Neural cell (in vitro differentiated cells): ENCODE data around the gene INPP5A. TPM values are rescaled to one million over a fixed set of nuclear protein-coding genes. Genes with fewer than 3 reads are reported as not detected.

Experiments used
- H2AFZ ChIP-seq: fragments of 200-600, 300-800 bp; sonication (generic), shearing (Covaris generic); 2 replicates; pipeline ENCODE4 v1.6.0; 2014; ENCODE audit warnings: low read depth, mild to moderate bottlenecking, antibody characterized with exemption, low read length, moderate library complexity
- H3F3A ChIP-seq: fragments of 200-600 bp; shearing (Covaris generic); 2 replicates; pipeline ENCODE4 v1.6.1; 2016; ENCODE audit warnings: mild to moderate bottlenecking, moderate library complexity, mixed read lengths, antibody characterized with exemption, low read length; ENCODE audit not compliant: insufficient read depth, poor library complexity, severe bottlenecking
- H3K27ac ChIP-seq: fragments of 200-600, 300-800 bp; sonication (generic), shearing (Covaris generic); 2 replicates; pipeline ENCODE4 v1.5.1; 2014; ENCODE audit warnings: mild to moderate bottlenecking, low read length, moderate library complexity
- H3K27me3 ChIP-seq: fragments of 300-800, 200-600 bp; sonication (generic), shearing (Covaris generic); 2 replicates; pipeline ENCODE4 v1.6.0; 2014; ENCODE audit warnings: mild to moderate bottlenecking, low read depth, low read length, moderate library complexity; ENCODE audit not compliant: insufficient read depth
- H3K36me3 ChIP-seq: fragments of 300-800, 200-600 bp; sonication (generic), shearing (Covaris generic); 2 replicates; pipeline ENCODE4 v1.5.1; 2014; ENCODE audit warnings: mild to moderate bottlenecking, antibody characterized with exemption, low read length, moderate library complexity; ENCODE audit not compliant: insufficient read depth
- H3K4me2 ChIP-seq: fragments of 300-800, 200-600 bp; sonication (generic), shearing (Covaris generic); 2 replicates; pipeline ENCODE4 v1.6.0; 2014; ENCODE audit warnings: mild to moderate bottlenecking, low read length
- H3K4me3 ChIP-seq: fragments of 300-800, 200-600 bp; sonication (generic), shearing (Covaris generic); 2 replicates; pipeline ENCODE4 v1.5.1; 2014; ENCODE audit warnings: mild to moderate bottlenecking, low read length, moderate library complexity
- H3K79me2 ChIP-seq: fragments of 200-600 bp; shearing (Covaris generic); replicated peaks from 2 replicates; pipeline ENCODE4 v1.6.0; 2014; ENCODE audit warnings: mild to moderate bottlenecking, low read length, moderate library complexity; ENCODE audit not compliant: insufficient read depth
- H3K9ac ChIP-seq: fragments of 300-800, 200-600 bp; sonication (generic), shearing (Covaris generic); 2 replicates; pipeline ENCODE4 v1.6.1; 2016; ENCODE audit warnings: mild to moderate bottlenecking, low read length, mixed read lengths
- H3K9me2 ChIP-seq: fragments of 200-600 bp; shearing (Covaris generic); 2 replicates; pipeline ENCODE4 v1.6.1; 2016; ENCODE audit warnings: mild to moderate bottlenecking, low read length, mixed read lengths; ENCODE audit not compliant: insufficient read depth
- H3K9me3 ChIP-seq: fragments of 200-600, 300-800 bp; sonication (generic), shearing (Covaris generic); 2 replicates; pipeline ENCODE4 v1.6.1; 2016; ENCODE audit warnings: mild to moderate bottlenecking, mixed run types, low read length, moderate library complexity, mixed read lengths
- H4K20me1 ChIP-seq: fragments of 200-600 bp; shearing (Covaris generic); 2 replicates; pipeline ENCODE4 v1.6.1; 2016; ENCODE audit warnings: mild to moderate bottlenecking, mixed run types; ENCODE audit not compliant: insufficient read depth
- CTCF ChIP-seq: fragments of 450-650 bp; IDR thresholded peaks from 2 replicates; pipeline ENCODE4 v1.5.1; 2014; ENCODE audit warnings: antibody characterized with exemption, mild to moderate bottlenecking, moderate library complexity; ENCODE audit not compliant: poor library complexity, severe bottlenecking
- EP300 ChIP-seq: fragments of 450-650 bp; conservative IDR thresholded peaks from 2 replicates; pipeline ENCODE4 v1.6.1; 2014; ENCODE audit warnings: antibody characterized with exemption, mild to moderate bottlenecking, moderate library complexity; ENCODE audit not compliant: poor library complexity, severe bottlenecking
- EZH2 ChIP-seq: fragments of 200-600, 300-800 bp; shearing (Covaris generic), sonication (generic); IDR thresholded peaks from 2 replicates; pipeline ENCODE4 v1.6.1; 2014; ENCODE audit warnings: antibody characterized with exemption, low read length, borderline replicate concordance, mild to moderate bottlenecking; ENCODE audit not compliant: insufficient read depth, poor library complexity, severe bottlenecking
- MXI1 ChIP-seq: fragments of 450-650 bp; conservative IDR thresholded peaks from 2 replicates; pipeline ENCODE4 v1.6.1; 2014; ENCODE audit warnings: antibody characterized with exemption, mild to moderate bottlenecking; ENCODE audit not compliant: poor library complexity, severe bottlenecking
- POLR2AphosphoS5 ChIP-seq: IDR thresholded peaks from 2 replicates; pipeline ENCODE4 v1.6.1; 2012
- RAD21 ChIP-seq: fragments of 450-650 bp; conservative IDR thresholded peaks from 2 replicates; pipeline ENCODE4 v1.6.1; 2014; ENCODE audit warnings: antibody characterized with exemption, mild to moderate bottlenecking, moderate library complexity
- REST ChIP-seq: IDR thresholded peaks from 2 replicates; pipeline ENCODE4 v1.6.1; 2012; ENCODE audit warnings: borderline replicate concordance
- SMC3 ChIP-seq: fragments of 450-650 bp; conservative IDR thresholded peaks from 2 replicates; pipeline ENCODE4 v1.6.1; 2014; ENCODE audit warnings: antibody characterized with exemption, mild to moderate bottlenecking, moderate library complexity; ENCODE audit not compliant: poor library complexity
- TAF1 ChIP-seq: IDR thresholded peaks from 2 replicates; pipeline ENCODE4 v1.6.1; 2012; ENCODE audit warnings: low read depth
- polyA plus RNA-seq: library from polyadenylated mRNA; depleted of rRNA; stranded (reverse); fragments of >200 nt; gene quantifications from 2 replicates; pipeline ENCODE4 v1.2.3, GENCODE V29; 2014

The INPP5A gene
- polyA plus RNA-seq, 1 donor from 2014 or later: 48.8 TPM

- no peaks in the 10 kb centered on the region for H4K20me1 ChIP-seq
- H3K79me2 ChIP-seq: no peaks in the 10 kb centered on the region
- H2AFZ ChIP-seq: no peak overlapping the region
- H3F3A ChIP-seq: no peaks in the 10 kb centered on the region
- no peak overlapping the region for H3K4me2 ChIP-seq
- no peak for TF ChIP-seq REST
- TF ChIP-seq EZH2: no peak
- no peak for TF ChIP-seq MXI1
- no peak for TF ChIP-seq CTCF
- no peak for TF ChIP-seq SMC3
- no peak for TF ChIP-seq TAF1
- TF ChIP-seq EP300: no peak
- no peak for TF ChIP-seq RAD21
- TF ChIP-seq POLR2AphosphoS5: no peak
- H3K4me3 ChIP-seq: no peak overlapping the region
- H3K9me3 ChIP-seq: no peaks in the 10 kb centered on the region
- no peaks in the 10 kb centered on the region for H3K9me2 ChIP-seq
- H3K9ac ChIP-seq: no peak overlapping the region
- no peak overlapping the region for H3K27ac ChIP-seq
- H3K36me3 ChIP-seq: no peaks in the 10 kb centered on the region
- H3K27me3 ChIP-seq: peaks cover 22% of the 10 kb centered on the region
These were observed 178.4 kb downstream of the INPP5A start for GRCh38 chr10:132715776-132716680.

GRCh38 chr10:132716691-132717490 is 179.3 kb downstream of the INPP5A start:
- no peaks in the 10 kb centered on the region for H3K9me2 ChIP-seq
- no peak overlapping the region for H3K4me3 ChIP-seq
- no peaks in the 10 kb centered on the region for H3K36me3 ChIP-seq
- no peaks in the 10 kb centered on the region for H4K20me1 ChIP-seq
- H3K4me2 ChIP-seq: no peak overlapping the region
- H3F3A ChIP-seq: no peaks in the 10 kb centered on the region
- no peak overlapping the region for H2AFZ ChIP-seq
- H3K9ac ChIP-seq: no peak overlapping the region
- H3K27me3 ChIP-seq: peaks cover 16% of the 10 kb centered on the region
- TF ChIP-seq RAD21 (no peak), EP300 (no peak), EZH2 (no peak), CTCF (no peak), REST (no peak), TAF1 (no peak), POLR2AphosphoS5 (no peak), SMC3 (no peak), MXI1 (no peak)
- H3K79me2 ChIP-seq: no peaks in the 10 kb centered on the region
- H3K9me3 ChIP-seq: no peaks in the 10 kb centered on the region
- no peak overlapping the region for H3K27ac ChIP-seq
